Mononuclear cell (primary cell): ENCODE data around the gene MMP1. TPM values are rescaled to one million over a fixed set of nuclear protein-coding genes. Genes with fewer than 3 reads are reported as not detected.

ENCODE experiments used
- H3K27me3 ChIP-seq: 2 replicates; pipeline ENCODE4 v1.6.0; 2011; ENCODE audit warnings: low read length, control low read depth; ENCODE audit not compliant: insufficient read depth
- H3K4me1 ChIP-seq: 2 replicates; pipeline ENCODE4 v1.5.1; 2011; ENCODE audit warnings: mild to moderate bottlenecking, low read length, control low read depth; ENCODE audit not compliant: insufficient read depth
- H3K4me3 ChIP-seq: 2 replicates; pipeline ENCODE4 v1.5.1; 2011; ENCODE audit warnings: mild to moderate bottlenecking, low read length, moderate library complexity
- H3K9me3 ChIP-seq: 2 replicates; pipeline ENCODE4 v1.5.1; 2011; ENCODE audit warnings: low read depth, mild to moderate bottlenecking, control low read depth, low read length
- total RNA-seq: library from RNA; depleted of rRNA; stranded (reverse); fragments of >200 nt; gene quantifications from one replicate; pipeline ENCODE4 v1.2.3, GENCODE V29; 2012

The MMP1 gene
- total RNA-seq, 1 donor = 0.52 TPM

DNA sequence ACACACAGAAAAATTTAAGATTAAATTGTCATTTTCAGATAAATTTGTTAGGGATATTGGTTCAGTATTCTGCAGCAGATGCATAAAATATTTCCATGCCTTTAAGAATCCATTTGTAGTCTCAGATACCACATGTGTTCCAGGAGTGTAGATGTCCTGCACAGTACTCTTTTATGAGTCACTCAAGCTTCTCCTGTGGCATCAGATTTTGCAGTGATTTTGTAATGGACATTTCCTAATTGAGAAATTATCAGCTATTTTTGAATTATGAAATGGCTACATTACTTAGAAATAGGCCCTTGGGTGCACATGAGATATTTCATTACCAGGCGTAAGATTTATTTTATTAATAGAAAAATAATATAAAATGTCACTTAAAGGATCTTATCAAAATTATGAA is 26.6 kb upstream of the MMP1 start:
- H3K9me3 ChIP-seq = no peaks in the 10 kb centered on the region
- no peaks in the 10 kb centered on the region for H3K4me1 ChIP-seq
- H3K27me3 ChIP-seq = no peaks in the 10 kb centered on the region
- no peak overlapping the region for H3K4me3 ChIP-seq

DNA sequence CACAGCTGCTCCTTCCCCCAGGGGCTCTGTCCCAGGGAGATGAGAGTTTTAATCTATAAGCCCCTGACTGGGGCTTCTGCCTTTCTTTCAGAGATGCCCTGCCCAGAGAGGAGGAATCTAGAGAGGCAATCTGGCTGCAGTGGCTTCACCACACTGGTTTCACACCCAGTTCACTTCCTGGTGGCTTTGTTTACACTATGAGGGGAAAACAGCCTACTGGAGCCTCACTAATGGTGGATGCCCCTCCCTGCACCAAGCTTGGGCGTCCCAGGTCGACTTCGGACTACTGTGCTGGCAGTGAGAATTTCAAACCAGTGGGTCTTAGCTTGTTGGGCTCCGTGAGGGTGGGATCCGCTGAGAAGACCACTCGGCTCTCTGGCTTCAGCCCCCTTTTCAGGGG is 21.5 kb upstream of the MMP1 start:
- Histone ChIP-seq H3K4me3 (no peak overlapping the region), H3K4me1 (no peaks in the 10 kb centered on the region), H3K9me3 (no peaks in the 10 kb centered on the region), H3K27me3 (no peaks in the 10 kb centered on the region)

- no peaks in the 10 kb centered on the region for H3K4me1 ChIP-seq
- H3K9me3 ChIP-seq = no peaks in the 10 kb centered on the region
- no peaks in the 10 kb centered on the region for H3K27me3 ChIP-seq
- no peak overlapping the region for H3K4me3 ChIP-seq
These were observed 15.5 kb upstream of the MMP1 start for GRCh38 chr11:102813484-102813883.

DNA sequence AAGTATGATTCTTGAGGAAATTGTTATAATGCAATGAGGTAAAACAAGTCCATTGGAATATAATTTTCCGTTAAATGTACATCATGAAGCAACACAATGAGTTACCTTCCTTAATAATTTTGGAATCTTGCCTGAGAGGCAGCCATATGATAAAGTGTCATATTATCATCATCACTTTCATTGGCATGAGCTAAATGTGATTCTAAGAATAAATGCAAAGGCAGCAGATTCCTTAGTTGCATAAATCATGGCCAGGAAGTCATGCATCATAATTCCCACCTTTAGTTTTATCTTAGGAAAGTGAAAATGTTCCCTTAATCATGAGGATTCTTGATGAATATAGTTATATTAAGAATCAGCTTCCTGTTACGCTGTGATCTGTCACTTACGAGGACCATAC is 14.2 kb upstream of the MMP1 start:
- Histone ChIP-seq H3K4me3 (no peak overlapping the region), H3K4me1 (no peaks in the 10 kb centered on the region), H3K9me3 (no peaks in the 10 kb centered on the region), H3K27me3 (no peaks in the 10 kb centered on the region)

DNA sequence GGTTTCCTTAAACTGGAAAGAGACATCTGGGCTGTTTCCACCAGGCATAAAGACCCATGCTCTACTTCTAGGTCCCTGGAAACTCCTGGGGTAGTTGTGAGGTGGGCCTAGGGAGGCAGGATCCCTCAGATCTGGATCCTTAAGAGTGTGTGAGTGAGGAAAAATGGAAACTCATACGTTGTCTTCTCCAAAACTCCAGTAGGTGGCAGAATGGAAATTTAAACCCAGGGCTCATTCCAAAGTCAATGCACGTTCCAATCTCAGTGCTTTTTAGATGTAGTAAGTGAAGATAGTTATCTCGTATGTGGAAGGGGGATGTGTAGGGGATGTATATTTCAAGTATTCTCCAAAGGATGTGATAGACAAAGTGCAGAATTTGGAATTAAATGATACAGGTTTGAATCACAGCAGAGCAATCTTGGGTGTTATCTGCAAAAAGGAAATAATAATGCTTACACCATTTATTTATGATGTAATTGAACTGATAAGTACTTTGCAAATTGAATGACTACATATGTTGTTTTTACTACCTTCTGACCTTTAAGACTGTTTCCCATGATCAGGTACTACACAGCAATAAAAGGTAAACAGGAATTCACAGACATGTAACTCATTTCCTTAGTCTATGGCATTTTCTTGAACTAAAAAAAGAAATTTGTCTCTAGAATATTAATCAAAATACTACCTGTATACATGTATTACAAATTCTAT is 13.1 kb upstream of the MMP1 start:
- Histone ChIP-seq H3K4me1 (no peaks in the 10 kb centered on the region), H3K4me3 (no peak overlapping the region), H3K9me3 (no peaks in the 10 kb centered on the region), H3K27me3 (no peaks in the 10 kb centered on the region)

DNA sequence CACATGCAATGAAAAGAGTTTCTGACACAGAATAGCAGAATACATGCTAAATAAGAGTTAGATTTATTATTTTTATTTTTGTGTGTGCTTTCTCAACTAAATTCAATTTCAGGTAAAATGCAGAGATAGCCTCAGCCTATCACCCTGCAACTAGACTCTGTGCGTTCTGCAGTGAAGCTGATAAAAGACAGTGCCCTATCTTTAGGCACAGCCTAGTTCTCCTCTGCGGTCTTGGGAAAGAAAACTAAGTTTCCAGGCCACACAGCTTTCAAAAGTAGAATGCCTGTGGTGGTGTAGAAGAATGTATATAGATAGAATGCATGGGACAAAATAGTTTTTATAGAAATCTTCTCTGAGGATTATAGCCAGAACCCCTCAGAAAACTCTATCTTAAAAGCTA is 12.0 kb upstream of the MMP1 start:
- Histone ChIP-seq H3K9me3 (no peaks in the 10 kb centered on the region), H3K27me3 (no peaks in the 10 kb centered on the region), H3K4me3 (no peak overlapping the region), H3K4me1 (no peaks in the 10 kb centered on the region)

DNA sequence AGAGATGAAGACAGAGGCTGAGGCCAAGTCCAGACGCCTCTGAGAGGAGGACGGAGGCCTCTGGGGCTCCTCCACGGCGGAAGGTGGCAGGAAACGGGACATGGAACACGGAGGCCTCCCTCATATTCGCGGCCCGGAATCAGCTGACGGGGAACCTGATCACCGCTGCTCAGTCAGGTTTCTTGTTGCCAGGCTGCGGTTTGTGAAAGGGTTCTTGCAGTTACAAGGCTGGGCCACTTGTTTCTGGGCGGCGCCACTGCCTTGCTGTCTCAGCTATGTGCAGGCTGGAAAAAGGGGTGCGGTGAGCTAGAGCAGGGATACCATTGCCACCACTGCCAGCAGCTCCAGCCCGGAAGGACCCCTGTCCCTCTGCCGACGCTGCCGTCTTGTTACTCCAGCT is 10.0 kb upstream of the MMP1 start:
- H3K4me3 ChIP-seq = no peak overlapping the region
- H3K9me3 ChIP-seq = no peaks in the 10 kb centered on the region
- H3K27me3 ChIP-seq = peaks cover 5% of the 10 kb centered on the region
- no peaks in the 10 kb centered on the region for H3K4me1 ChIP-seq

- H3K9me3 ChIP-seq = no peaks in the 10 kb centered on the region
These were observed 8.3 kb upstream of the MMP1 start for GRCh38 chr11:102806296-102806695.

GRCh38 chr11:102802341-102802740 is 4.4 kb upstream of the MMP1 start:
- Histone ChIP-seq H3K4me3 (no peak overlapping the region), H3K27me3 (peaks cover 5% of the 10 kb centered on the region), H3K4me1 (no peaks in the 10 kb centered on the region), H3K9me3 (no peaks in the 10 kb centered on the region)

More at GRCh38 chr11:102806296-102806695, 8.3 kb upstream of the MMP1 start:
- no peak overlapping the region for H3K4me3 ChIP-seq
- H3K4me1 ChIP-seq = no peaks in the 10 kb centered on the region
- peaks cover 5% of the 10 kb centered on the region for H3K27me3 ChIP-seq

DNA sequence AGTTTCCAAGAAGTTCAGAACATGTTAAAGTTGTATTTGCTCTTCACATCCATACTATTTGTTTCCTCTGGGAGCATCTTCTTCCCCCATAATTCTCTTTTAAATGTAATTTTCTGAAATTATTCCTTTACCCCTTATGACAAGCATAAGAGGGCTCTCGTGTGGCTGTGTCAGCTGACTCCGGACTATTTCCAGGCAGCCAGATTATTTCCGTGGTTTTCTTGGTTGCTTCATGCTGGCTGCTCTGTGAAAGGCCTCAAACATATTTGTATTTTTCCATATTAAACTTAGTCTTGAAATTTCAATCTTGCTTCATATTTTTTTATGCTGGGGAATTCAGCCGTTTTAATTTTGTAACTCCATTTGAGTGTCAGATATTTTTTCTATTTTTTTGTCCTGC is 2.8 kb upstream of the MMP1 start:
- Histone ChIP-seq H3K27me3 (peaks cover 5% of the 10 kb centered on the region), H3K4me1 (no peaks in the 10 kb centered on the region), H3K4me3 (no peak overlapping the region), H3K9me3 (no peaks in the 10 kb centered on the region)

DNA sequence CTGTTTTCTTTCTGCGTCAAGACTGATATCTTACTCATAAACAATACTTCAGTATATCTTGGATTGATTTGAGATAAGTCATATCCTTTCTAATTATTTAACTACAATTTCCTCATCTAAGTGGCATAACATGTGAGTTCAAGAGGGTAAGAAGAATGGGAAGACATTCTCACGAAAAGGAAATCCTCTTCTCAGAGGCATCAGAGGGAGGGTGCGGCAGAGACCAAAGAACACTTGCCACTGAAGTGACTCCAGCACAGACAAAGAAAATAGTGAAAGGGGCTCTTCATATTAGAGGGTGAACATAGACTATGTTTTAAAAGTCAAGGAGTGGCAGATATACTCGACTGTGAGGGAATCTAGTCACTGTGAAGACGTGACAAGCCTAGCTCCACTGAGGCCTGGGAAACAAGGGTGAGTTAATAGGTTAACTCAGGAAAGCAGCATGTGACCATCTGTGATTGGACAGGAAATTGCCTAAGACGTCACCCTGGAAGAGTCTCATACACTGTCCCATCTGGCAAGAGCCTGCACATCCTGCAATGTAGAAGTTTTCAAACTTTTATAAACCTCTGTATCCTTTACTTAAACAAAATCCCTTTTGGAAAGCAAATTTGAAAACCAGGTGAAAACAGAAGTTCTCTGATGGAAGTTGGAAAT is 1.9 kb upstream of the MMP1 start:
- Histone ChIP-seq H3K27me3 (peaks cover 5% of the 10 kb centered on the region), H3K4me3 (no peak overlapping the region), H3K4me1 (no peaks in the 10 kb centered on the region), H3K9me3 (no peaks in the 10 kb centered on the region)

GRCh38 chr11:102794382-102794781 is 3.6 kb downstream of the MMP1 start:
- H3K27me3 ChIP-seq = no peaks in the 10 kb centered on the region
- no peak overlapping the region for H3K4me3 ChIP-seq
- H3K9me3 ChIP-seq = no peaks in the 10 kb centered on the region
- no peaks in the 10 kb centered on the region for H3K4me1 ChIP-seq

DNA sequence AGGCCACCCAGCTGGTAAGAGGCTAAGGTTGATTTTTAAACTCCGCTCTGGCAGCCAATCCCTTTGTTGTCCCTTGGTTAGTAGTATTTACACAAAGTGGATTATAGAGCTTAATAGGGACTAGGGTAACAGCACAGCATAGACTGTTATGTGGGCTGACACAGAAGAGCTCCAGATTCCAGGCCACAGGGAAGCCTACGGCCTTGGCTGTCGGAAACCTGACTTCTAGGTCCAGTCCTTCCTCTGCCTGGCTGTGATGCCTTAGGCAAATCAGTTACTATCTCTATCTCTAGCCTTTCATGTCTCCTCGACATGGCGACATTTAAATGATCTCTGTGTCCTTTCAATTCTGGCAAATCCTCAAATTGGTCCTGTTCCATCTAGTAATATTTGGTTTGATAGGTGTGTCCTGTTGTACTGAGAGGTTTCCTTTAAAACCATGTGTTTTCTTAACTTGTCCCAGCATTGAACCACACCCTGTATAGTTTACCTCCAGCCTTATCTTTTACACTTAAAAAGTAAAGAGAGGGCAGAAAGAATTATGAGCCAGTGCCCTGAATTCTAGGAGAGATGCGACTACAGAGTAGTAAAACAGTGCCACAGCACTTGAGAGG is 4.2 kb downstream of the MMP1 start:
- no peaks in the 10 kb centered on the region for H3K27me3 ChIP-seq
- no peaks in the 10 kb centered on the region for H3K9me3 ChIP-seq
- H3K4me3 ChIP-seq = no peak overlapping the region
- no peaks in the 10 kb centered on the region for H3K4me1 ChIP-seq

- H3K4me1 ChIP-seq = no peaks in the 10 kb centered on the region
- H3K27me3 ChIP-seq = no peaks in the 10 kb centered on the region
- H3K9me3 ChIP-seq = no peaks in the 10 kb centered on the region
- no peak overlapping the region for H3K4me3 ChIP-seq
These were observed 5.4 kb downstream of the MMP1 start for GRCh38 chr11:102792604-102793003.

DNA sequence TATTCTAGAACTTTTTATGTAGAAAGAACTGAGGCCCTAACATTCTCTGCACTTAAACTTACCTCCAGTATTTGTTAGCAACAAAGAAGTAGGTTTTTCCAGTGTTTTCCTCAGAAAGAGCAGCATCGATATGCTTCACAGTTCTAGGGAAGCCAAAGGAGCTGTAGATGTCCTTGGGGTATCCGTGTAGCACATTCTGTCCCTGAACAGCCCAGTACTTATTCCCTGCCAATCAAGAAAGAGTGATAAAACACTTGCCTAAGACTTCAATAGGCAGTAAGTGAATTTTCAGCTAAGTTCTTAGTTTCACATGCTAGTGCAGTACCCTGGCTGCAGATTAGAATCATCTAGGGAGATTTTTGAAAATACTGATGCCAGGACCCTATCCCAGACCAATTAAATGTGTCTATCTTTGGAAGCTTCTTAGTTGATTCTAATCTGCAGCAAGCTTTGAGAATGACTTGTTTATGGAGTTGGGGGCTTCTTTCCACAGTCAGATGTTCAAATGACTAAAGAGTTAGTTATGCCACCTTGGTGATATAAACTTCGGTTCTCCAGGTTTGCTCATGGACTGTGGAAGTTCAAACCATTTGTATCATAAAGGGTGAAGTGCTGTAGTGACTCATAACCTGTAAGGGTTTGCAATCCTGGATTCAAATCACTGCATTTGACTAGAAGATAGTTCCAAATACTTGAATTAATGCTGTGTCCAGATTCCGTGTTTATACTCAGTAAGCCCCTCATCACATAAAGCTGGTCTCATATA is 6.5 kb downstream of the MMP1 start:
- Histone ChIP-seq H3K9me3 (no peaks in the 10 kb centered on the region), H3K27me3 (no peaks in the 10 kb centered on the region), H3K4me1 (no peaks in the 10 kb centered on the region), H3K4me3 (no peak overlapping the region)
